MM.1S (cell line): ENCODE results near the gene PFDN1.

Experiments
- EZH2phosphoT487 ChIP-seq: fragments of 300-600 bp; sonication (generic); IDR thresholded peaks from 2 replicates; pipeline ENCODE4 v1.6.1; 2018; ENCODE audit warnings: antibody characterized with exemption, low read length
- TF ChIP-seq, protein P1 (sequence below): fragments of 300-600 bp; sonication (generic); IDR thresholded peaks from 2 replicates; pipeline ENCODE4 v1.5.1; 2016; ENCODE audit warnings: antibody characterized with exemption, low read length, mixed read lengths

DNA sequence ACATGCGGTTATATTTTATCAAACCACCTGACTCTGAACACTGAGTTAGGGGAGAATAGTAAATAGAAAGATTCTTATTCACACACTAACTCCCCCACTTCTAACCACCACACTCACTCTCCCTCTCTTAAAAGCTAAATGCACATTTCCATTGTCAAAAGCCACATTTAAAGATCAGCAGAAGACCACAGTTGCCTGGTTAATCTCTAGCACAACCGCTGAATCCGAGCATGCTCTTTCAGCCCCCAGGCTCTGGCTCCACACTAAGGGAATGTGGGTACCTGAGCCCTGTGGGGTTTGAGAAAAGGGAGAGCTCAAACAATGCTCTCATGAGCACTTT is 35.7 kb downstream of the PFDN1 start:
- no peak for TF ChIP-seq EZH2phosphoT487
- TF ChIP-seq, protein P1, sequence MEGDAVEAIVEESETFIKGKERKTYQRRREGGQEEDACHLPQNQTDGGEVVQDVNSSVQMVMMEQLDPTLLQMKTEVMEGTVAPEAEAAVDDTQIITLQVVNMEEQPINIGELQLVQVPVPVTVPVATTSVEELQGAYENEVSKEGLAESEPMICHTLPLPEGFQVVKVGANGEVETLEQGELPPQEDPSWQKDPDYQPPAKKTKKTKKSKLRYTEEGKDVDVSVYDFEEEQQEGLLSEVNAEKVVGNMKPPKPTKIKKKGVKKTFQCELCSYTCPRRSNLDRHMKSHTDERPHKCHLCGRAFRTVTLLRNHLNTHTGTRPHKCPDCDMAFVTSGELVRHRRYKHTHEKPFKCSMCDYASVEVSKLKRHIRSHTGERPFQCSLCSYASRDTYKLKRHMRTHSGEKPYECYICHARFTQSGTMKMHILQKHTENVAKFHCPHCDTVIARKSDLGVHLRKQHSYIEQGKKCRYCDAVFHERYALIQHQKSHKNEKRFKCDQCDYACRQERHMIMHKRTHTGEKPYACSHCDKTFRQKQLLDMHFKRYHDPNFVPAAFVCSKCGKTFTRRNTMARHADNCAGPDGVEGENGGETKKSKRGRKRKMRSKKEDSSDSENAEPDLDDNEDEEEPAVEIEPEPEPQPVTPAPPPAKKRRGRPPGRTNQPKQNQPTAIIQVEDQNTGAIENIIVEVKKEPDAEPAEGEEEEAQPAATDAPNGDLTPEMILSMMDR, result no peak
